Stimulated activated naive CD8-positive, alpha-beta T cell treated with anti-CD3 and anti-CD28 coated beads, Interleukin-15, amount 100 ng/mL, for 72 hours (primary cell): ENCODE results near the gene JMJD1C.
A peak's percentile ranks its signal among the peaks of the same experiment; 100 is the strongest.
"Not testable (repeated sequence)": the region's sequence is repeated elsewhere in the genome, so short reads cannot be mapped to it uniquely, and the experiment has no call there.

Experiments used
- ATAC-seq: fragments of 150-1000 bp; cut with Tn5 transposase; 2 replicates; pipeline ENCODE4 v1.10.0; 2021; ENCODE audit warnings: mild to moderate bottlenecking, moderate library complexity
- DNase-seq, 2 donors: peaks; one replicate each; pipeline ENCODE4 v3.0.0; 2021 to 2022
- H3K27ac Mint-ChIP-seq, 2 donors: one replicate each; pipeline ENCODE4 v1.8.0; 2022; ENCODE audit warnings: mild to moderate bottlenecking in 2 of 2, mixed read lengths in 2 of 2, moderate library complexity in 2 of 2
- H3K27me3 Mint-ChIP-seq: one replicate; pipeline ENCODE4 v1.8.0; 2022; ENCODE audit warnings: mixed read lengths
- H3K4me1 Mint-ChIP-seq: one replicate; pipeline ENCODE4 v1.8.0; 2022; ENCODE audit warnings: mild to moderate bottlenecking, mixed read lengths
- H3K4me3 Mint-ChIP-seq, 2 donors: one replicate each; pipeline ENCODE4 v1.8.0; 2022; ENCODE audit warnings: mild to moderate bottlenecking in 2 of 2, mixed read lengths in 2 of 2, moderate library complexity in 1 of 2
- H3K9me3 Mint-ChIP-seq, 2 donors: one replicate each; pipeline ENCODE4 v1.8.0; 2022; ENCODE audit warnings: mixed read lengths in 2 of 2

Gene JMJD1C

DNA sequence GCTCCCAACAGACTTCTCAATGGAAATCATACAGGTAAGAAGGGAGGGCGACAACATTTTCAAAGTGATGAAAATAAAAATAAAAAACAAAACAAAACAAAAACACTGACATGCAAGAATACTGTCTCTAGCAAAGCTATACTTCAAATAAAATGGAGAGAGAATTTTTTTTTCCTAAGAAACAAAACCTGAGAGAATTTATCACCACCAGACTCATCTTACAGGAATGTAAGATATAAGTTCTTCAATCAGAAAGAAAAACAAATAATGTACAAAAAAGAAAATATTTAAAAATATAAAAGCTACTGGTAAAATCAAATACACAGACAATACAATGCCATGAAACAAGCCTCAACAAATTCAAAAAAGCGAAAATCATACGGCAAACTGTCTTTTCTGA is 219.4 kb downstream of the JMJD1C start:
- H3K4me1 Mint-ChIP-seq, result peaks cover 49% of the 10 kb centered on the region

DNA sequence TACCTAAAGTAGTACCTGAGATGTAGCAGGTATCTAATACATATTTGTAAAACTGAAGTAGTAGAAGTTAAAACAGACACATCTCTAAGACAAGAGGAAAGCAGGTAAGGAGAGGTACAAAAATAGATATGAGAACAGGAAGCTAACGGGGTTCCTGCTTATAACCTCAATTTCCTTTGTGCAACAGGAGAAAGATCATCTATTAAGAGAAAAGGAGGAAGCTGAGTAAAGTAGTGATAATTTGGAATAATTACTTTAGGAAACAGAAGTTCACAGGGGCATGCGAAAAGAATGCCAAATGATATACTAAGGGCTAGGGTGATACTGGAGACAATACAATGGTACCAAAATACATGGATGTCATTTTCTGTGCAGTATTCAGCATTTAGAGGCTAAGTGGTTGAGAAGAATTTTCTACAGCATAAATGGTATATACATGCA is 223.9 kb downstream of the JMJD1C start:
- ATAC-seq, result no peak
- no peak for DNase-seq
- peaks cover 78% of the 10 kb centered on the region for H3K4me1 Mint-ChIP-seq
- H3K27me3 Mint-ChIP-seq, result no peaks in the 10 kb centered on the region
- peaks cover 8 to 14% of the 10 kb centered on the region in 2 donors for H3K9me3 Mint-ChIP-seq
- peak overlapping the region; percentile 23 to 54 for H3K4me3 Mint-ChIP-seq
- peak overlapping the region in 1 of 2 donors; percentile 47 for H3K27ac Mint-ChIP-seq

More for the DNA sequence above, 219.4 kb downstream of the JMJD1C start:
- DNase-seq (no peak), ATAC-seq (no peak)
- peaks cover 8 to 18% of the 10 kb centered on the region in 2 donors for H3K9me3 Mint-ChIP-seq
- no peak overlapping the region for H3K4me3 Mint-ChIP-seq
- no peaks in the 10 kb centered on the region for H3K27me3 Mint-ChIP-seq
- H3K27ac Mint-ChIP-seq, result no peak overlapping the region

DNA sequence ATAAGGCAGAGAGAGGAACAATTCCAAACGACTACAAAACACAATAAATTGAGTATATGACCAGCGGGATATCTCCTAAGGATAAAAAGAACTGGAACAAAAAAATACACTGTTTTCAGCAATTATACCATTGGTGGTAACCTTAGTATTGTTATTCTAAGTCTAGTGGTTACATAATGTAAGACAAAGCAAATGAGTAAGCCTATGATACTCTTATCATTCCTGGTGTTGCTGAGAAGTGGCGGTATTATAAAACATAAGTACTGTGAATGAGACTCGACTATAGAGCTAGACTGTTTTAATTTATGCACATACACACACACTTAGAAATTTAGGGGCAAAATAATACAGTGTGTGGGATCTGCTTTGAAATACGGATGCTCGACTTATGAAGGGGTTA is 225.0 kb downstream of the JMJD1C start:
- H3K4me3 Mint-ChIP-seq, result peak overlapping the region; percentile 30 to 62
- no peaks in the 10 kb centered on the region for H3K27me3 Mint-ChIP-seq
- peak overlapping the region in 1 of 2 donors; percentile 60 for H3K27ac Mint-ChIP-seq
- peaks cover 71% of the 10 kb centered on the region for H3K4me1 Mint-ChIP-seq
- DNase-seq (no peak), ATAC-seq (peak; percentile 67)
- peaks cover 4 to 7% of the 10 kb centered on the region in 2 donors for H3K9me3 Mint-ChIP-seq

DNA sequence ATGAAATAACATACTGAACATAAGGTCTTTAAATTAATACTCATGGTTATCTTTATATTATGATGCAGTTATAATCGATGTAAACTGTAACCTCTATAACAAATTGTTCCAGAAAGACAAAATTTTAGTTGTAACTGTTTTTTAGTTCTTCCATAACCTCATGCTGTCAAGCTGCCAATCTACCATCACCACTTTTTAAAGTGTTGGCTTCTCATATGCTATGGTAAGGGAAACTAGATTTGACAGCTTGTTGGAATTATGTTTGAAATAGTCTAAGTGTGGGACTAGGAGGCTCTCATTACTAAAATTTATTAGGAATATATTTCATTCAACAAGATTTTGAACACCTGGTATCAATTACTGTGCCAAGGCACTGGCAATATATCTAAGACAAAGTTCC is 227.3 kb downstream of the JMJD1C start:
- peaks cover 62% of the 10 kb centered on the region for H3K4me1 Mint-ChIP-seq

DNA sequence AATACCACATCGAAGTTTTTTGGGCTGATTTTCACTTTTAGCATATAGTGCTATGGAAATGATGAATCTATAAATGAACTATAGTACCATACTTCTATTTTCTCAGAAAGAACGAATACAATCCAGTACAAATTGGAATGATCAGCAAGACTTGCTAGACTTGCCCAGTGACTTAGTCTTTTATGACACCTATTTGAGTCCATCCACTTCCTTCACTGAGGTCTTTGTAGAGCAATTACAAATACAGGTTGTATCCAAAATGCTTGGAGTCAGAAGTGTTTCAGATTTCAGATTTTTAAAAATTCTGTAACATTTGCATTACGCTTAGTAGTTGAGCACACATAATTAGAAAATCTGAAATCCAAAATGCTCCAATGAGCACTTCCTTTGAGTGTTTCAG is 228.4 kb downstream of the JMJD1C start:
- peak overlapping the region in 1 of 2 donors; percentile 9 for H3K4me3 Mint-ChIP-seq
- peaks cover 64% of the 10 kb centered on the region for H3K4me1 Mint-ChIP-seq
- DNase-seq (no peak), ATAC-seq (no peak)
- peak overlapping the region in 1 of 2 donors; percentile 72 for H3K27ac Mint-ChIP-seq
- H3K9me3 Mint-ChIP-seq, result no peaks in the 10 kb centered on the region
- H3K27me3 Mint-ChIP-seq, result no peaks in the 10 kb centered on the region

More for the DNA sequence above, 227.3 kb downstream of the JMJD1C start:
- Mint-ChIP-seq H3K9me3 (no peaks in the 10 kb centered on the region), H3K4me3 (no peak overlapping the region), H3K27me3 (no peaks in the 10 kb centered on the region), H3K27ac (no peak overlapping the region)
- no peak for ATAC-seq
- DNase-seq, result no peak

DNA sequence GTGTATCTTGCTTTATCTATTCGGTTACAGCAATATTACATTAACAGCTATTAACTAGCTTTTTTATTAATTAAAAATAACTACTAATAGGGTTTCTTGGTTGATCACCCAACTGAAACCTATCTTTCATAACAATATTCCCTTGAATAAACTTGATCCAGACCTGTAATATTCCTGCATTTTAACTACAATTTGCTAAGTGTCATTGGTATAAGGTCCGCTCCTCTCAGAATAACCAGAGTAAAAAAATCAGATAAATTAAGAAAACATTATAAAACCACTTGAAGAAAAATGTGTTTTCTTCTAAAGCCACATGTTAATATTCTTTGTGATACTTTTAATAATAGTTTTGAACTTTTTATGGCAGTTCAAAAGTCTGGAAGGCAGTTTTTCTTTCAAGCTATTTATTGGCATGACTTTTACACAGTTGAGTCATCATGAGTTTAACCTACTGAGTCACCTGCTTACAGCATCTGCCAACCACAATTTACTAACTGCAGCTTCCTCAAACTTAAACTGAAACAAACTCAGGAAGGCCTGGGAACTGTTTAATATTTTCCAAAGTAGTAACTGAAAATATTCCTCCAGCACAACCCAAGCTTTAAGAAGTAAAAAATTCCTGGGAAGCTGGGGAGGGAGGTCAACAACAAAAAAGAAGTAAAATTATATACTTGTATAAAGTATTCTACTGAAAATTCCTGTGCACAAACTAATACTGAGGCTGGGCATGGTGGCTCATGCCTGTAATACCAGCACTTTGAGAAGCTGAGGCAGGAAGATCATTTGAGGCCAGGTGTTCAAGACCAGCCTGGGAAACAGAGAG is 229.5 kb downstream of the JMJD1C start:
- no peaks in the 10 kb centered on the region for H3K27me3 Mint-ChIP-seq
- H3K4me3 Mint-ChIP-seq, result peak overlapping the region; percentile 35 to 56
- peaks cover 54% of the 10 kb centered on the region for H3K4me1 Mint-ChIP-seq
- DNase-seq (no peak), ATAC-seq (peak; percentile 96)
- H3K27ac Mint-ChIP-seq, result no peak overlapping the region
- no peaks in the 10 kb centered on the region for H3K9me3 Mint-ChIP-seq

DNA sequence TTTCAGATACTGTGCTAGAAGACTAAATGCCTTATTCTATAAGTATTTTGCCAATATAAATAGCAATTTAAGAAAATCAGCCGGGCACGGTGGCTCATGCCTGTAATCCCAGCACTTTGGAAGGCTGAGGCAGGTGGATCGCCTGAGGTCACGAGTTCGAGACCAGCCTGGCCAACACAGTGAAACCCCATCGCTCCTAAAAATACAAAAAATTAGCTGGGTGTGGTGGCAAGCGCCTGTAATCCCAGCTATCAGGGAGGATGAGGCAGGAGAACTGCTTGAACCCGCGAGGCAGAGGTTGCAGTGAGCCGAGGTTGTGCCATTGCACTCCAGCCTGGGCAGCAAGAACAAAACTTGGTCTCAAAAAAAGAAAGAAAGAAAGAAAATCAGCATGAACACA is 230.6 kb downstream of the JMJD1C start:
- not testable (repeated sequence) for H3K27ac Mint-ChIP-seq, ATAC-seq, H3K9me3 Mint-ChIP-seq, H3K27me3 Mint-ChIP-seq, H3K4me3 Mint-ChIP-seq, DNase-seq
- peaks cover 49% of the 10 kb centered on the region for H3K4me1 Mint-ChIP-seq

DNA sequence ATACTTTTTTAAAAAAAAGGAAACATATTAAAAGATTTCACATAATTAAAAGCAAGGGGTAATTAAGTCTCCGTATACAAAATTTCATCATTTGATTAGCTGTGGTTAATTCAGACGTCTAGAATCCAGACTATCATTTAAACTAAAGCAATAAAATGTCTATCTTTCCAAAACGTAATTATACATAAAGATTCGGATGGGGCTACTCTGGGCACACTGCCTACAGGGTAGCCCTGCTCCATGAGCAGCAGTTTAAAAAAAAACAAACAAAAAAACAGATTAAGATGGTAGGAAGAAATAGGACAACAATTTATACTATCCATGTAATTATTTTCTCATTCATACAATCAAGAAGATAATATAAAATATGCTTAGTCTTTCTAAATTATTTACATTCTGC is 236.6 kb downstream of the JMJD1C start:
- H3K4me3 Mint-ChIP-seq, result no peak overlapping the region
- no peak overlapping the region for H3K27ac Mint-ChIP-seq
- peaks cover 62% of the 10 kb centered on the region for H3K4me1 Mint-ChIP-seq
- no peaks in the 10 kb centered on the region for H3K9me3 Mint-ChIP-seq
- H3K27me3 Mint-ChIP-seq, result no peaks in the 10 kb centered on the region
- ATAC-seq, result no peak
- no peak for DNase-seq

DNA sequence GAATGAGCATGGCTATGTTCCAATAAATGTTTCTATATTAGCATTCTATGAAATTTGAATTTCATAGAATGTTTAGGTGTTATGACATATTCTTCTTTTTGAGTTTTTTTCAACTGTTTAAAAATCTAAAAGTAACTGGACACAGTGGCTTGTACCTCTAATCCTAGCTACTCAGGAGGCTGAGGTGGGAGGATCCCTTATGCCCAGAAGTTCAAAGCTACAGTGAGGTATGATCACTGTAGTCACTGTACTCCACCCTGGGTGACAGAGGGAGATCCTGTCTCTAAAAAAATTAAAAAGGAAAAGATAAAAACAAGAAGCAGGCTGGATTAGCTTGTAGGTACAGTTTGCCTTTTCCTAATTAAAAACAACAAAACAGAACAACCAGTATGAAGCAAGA is 237.5 kb downstream of the JMJD1C start:
- H3K4me3 Mint-ChIP-seq, result no peak overlapping the region
- H3K27ac Mint-ChIP-seq, result peak overlapping the region in 1 of 2 donors; percentile 42
- peaks cover 53% of the 10 kb centered on the region for H3K4me1 Mint-ChIP-seq
- H3K27me3 Mint-ChIP-seq, result no peaks in the 10 kb centered on the region
- DNase-seq, result no peak
- no peaks in the 10 kb centered on the region for H3K9me3 Mint-ChIP-seq
- ATAC-seq, result no peak

DNA sequence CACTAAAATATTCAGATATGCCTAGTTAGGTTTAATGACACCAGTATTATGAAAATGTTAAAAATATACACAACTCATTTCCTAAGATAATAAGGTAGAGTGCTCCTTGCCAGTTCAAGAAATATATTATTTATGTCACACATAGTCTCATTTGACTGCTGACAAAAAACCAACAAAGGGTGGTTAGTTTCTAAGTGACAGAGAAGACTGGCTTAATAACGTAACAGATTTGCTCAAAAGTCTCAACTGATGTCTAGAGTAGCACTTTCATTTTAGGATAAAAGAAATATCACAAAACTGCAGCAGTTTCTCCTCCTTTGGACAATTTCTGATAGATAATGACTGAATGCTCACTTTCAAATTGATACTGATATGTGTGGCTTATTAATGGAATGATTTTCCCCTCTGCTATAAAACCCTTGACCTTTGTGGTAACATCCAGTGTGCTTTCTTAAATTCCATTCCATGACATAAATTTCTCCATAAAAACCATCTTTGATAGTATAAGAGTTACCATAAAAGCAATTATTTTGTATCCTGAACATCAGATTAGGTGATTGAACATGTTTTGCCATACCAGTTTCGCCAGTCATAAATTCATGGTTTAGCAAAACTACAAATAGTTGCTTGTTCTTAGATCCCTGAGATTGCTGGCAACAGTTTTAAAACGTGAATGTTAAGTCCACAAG is 238.4 kb downstream of the JMJD1C start:
- no peaks in the 10 kb centered on the region for H3K27me3 Mint-ChIP-seq
- peaks cover 51% of the 10 kb centered on the region for H3K4me1 Mint-ChIP-seq
- no peak for DNase-seq
- H3K27ac Mint-ChIP-seq, result peak overlapping the region; percentile 50 to 59
- H3K4me3 Mint-ChIP-seq, result peak overlapping the region; percentile 55 to 61
- peak; percentile 69 for ATAC-seq
- no peaks in the 10 kb centered on the region for H3K9me3 Mint-ChIP-seq

DNA sequence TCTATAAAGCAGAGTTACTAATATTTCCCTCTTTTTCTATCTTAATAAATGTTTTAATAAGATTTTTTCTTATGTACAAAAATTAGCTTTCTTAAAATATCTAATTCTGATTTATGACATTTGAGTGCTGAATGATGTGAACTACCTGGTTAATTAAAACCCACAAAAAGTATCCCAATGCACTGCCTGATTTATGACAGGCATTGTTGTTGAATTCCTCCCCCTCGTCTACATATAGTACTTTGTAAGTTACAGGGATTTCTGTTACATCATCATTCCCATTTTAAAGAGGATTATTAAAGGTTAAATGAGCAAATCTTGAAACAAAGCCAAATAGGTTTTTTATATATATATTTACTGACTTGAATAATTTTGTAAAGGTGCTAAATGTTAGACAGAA is 241.5 kb downstream of the JMJD1C start:
- Mint-ChIP-seq H3K4me3 (no peak overlapping the region), H3K27ac (no peak overlapping the region), H3K4me1 (peaks cover 70% of the 10 kb centered on the region), H3K9me3 (no peaks in the 10 kb centered on the region), H3K27me3 (no peaks in the 10 kb centered on the region)
- DNase-seq (no peak), ATAC-seq (no peak)

DNA sequence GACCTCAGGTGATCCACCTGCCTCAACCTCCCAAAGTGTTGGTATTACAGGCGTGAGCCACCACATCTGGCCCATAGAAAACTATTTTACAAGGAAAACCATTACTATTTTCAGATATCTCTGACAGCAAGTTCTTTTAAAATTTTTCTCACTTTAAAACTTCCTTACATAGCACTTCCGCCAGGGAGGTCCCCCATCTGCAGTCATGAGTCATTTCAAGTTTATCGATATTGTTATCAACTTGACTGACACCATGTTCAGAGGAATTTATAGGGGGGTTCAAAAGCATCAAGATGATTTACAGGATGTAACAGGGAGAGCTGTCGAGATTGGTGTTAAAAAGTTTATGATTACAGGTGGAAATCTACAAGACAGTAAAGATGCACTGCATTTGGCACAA is 243.8 kb downstream of the JMJD1C start:
- ATAC-seq (no peak), DNase-seq (no peak)
- no peak overlapping the region for H3K4me3 Mint-ChIP-seq
- peaks cover 63% of the 10 kb centered on the region for H3K4me1 Mint-ChIP-seq
- H3K9me3 Mint-ChIP-seq, result no peaks in the 10 kb centered on the region
- no peaks in the 10 kb centered on the region for H3K27me3 Mint-ChIP-seq
- H3K27ac Mint-ChIP-seq, result peak overlapping the region in 1 of 2 donors; percentile 57

DNA sequence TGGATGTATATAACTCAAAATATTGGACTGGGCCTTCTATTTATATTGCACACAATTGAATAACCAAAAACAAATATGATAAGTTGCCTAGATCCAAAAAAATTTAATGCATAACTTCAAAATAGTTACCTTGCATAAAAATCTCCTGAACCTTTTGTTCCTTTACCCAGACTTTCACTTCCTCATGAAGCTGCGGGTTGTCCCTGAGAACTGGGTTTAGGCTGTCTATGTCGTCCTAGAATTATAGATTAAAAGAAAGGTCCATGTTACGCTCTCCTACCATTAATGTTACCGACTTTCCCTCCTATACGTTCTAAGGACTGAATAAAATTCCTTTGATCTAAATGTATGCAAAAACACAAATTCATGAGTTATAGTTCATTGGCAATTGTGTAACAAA is 246.0 kb downstream of the JMJD1C start:
- peak overlapping the region in 1 of 2 donors; percentile 1 for H3K27ac Mint-ChIP-seq
- no peaks in the 10 kb centered on the region for H3K9me3 Mint-ChIP-seq
- no peaks in the 10 kb centered on the region for H3K27me3 Mint-ChIP-seq
- peak overlapping the region; percentile 22 to 49 for H3K4me3 Mint-ChIP-seq
- peaks cover 53% of the 10 kb centered on the region for H3K4me1 Mint-ChIP-seq
- DNase-seq (no peak), ATAC-seq (no peak)

DNA sequence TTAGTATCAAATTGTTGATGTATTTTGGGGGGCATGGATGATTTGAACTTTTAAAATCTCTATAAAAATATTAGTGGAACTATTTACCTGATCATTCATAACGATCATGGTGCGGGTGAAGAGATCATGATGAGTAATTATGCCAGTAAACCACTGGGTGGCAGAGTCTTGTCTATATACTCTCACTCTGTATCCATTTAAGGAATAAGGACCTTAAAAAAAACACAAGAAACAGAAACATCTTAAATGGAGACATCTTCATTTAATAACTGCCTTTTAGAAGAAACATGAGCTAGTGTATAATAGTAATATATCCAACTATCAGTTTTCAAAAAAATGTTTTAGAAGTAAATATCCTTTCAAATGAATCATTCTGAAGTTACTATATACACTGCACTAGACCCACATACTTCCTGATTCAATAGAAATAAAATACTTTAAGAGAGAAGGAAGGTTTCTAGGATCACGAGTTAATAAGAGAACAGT is 248.6 kb downstream of the JMJD1C start:
- Mint-ChIP-seq H3K9me3 (no peaks in the 10 kb centered on the region), H3K4me1 (peaks cover 50% of the 10 kb centered on the region), H3K4me3 (peak overlapping the region in 1 of 2 donors; percentile 15), H3K27me3 (no peaks in the 10 kb centered on the region), H3K27ac (no peak overlapping the region)
- ATAC-seq (peak; percentile 89), DNase-seq (no peak)

DNA sequence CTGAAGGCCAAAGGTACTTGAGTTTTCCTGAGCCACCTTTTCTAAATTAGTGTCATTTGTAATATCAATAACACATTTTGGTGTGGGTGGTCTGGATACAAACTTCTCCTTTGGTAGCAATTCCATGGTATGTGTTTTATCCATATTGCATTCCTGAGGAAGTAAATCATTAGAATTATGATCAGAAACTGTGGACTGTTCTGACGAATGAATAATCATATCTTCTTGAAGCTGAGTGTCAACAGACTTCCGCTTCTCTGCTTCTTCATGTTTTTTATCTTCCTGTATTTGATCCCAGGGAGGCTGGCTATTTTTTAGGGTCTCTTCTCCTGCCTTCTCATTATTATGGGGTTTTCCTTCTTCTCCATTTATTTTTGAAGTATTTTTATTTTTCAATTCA is 251.2 kb downstream of the JMJD1C start:
- Mint-ChIP-seq H3K4me1 (peaks cover 42% of the 10 kb centered on the region), H3K9me3 (no peaks in the 10 kb centered on the region), H3K27me3 (no peaks in the 10 kb centered on the region), H3K4me3 (no peak overlapping the region), H3K27ac (no peak overlapping the region)
- no peak for ATAC-seq
- DNase-seq, result no peak

DNA sequence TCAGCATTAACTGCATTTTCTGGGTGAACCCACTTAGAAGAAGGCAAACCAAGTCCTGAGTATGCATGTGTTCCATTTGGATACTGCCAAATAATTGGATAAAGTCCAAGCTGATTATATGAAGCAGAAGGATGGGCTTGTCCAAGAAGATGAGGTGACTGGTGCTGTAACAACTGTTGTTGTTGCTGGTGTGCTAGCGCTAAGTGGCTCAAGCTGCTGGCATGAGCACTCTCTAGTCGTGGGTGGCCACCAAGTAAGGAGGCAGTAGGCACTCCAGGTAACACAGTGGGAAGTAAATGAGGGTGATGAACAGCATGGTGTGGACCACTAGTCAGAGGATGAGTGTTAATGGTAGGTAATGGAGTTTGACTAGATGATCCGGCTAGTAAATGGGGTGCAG is 252.3 kb downstream of the JMJD1C start:
- Mint-ChIP-seq H3K4me1 (peaks cover 35% of the 10 kb centered on the region), H3K9me3 (no peaks in the 10 kb centered on the region), H3K27ac (no peak overlapping the region)

More for the DNA sequence above, 252.3 kb downstream of the JMJD1C start:
- no peaks in the 10 kb centered on the region for H3K27me3 Mint-ChIP-seq
- no peak overlapping the region for H3K4me3 Mint-ChIP-seq
- DNase-seq (no peak), ATAC-seq (no peak)
